OCI-LY7 (cell line): Measurements from ENCODE around the gene DPYD.

Experiments
- EZH2phosphoT487 ChIP-seq: fragments of 200-600 bp; sonication (generic); IDR thresholded peaks from 2 replicates; pipeline ENCODE4 v1.6.1; 2018; ENCODE audit warnings: low read depth, borderline replicate concordance, mild to moderate bottlenecking, mixed run types, antibody characterized with exemption, low read length, moderate library complexity, mixed read lengths
- TF ChIP-seq, protein P1 (sequence below): fragments of 200-600 bp; sonication (generic); conservative IDR thresholded peaks from 2 replicates; pipeline ENCODE4 v1.5.1; 2014; ENCODE audit warnings: mild to moderate bottlenecking, antibody characterized with exemption, low read length, moderate library complexity, mixed read lengths

DNA sequence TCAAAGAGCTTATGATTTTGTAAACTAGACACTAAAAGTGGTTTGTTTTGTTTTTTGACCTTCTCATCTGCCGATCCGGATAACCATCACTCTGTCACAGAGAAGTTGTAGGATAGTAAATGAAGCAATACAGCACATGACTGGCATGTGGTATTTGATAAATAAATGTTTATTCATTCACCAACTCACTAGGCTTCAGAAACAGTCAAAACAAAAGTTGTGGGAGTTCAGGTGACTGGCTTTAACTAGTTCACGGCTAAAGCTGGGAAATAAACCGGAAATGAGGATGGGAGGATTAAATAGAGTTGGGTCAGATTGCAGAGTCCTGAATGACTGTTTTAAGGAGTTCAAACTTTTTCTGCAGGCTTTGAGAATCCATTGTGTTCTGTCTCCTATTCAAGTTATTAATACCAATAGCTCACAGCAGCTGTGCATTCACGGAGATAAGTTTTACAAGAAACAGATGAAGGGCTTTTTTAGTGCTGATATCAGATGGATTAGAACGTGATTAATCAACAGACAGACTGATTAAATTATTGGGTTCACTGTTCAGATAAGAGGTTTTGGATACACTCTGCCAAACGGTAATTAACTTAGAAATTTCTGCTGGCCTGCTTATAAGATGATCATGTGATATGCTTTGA is 463.3 kb downstream of the DPYD start:
- TF ChIP-seq, protein P1, sequence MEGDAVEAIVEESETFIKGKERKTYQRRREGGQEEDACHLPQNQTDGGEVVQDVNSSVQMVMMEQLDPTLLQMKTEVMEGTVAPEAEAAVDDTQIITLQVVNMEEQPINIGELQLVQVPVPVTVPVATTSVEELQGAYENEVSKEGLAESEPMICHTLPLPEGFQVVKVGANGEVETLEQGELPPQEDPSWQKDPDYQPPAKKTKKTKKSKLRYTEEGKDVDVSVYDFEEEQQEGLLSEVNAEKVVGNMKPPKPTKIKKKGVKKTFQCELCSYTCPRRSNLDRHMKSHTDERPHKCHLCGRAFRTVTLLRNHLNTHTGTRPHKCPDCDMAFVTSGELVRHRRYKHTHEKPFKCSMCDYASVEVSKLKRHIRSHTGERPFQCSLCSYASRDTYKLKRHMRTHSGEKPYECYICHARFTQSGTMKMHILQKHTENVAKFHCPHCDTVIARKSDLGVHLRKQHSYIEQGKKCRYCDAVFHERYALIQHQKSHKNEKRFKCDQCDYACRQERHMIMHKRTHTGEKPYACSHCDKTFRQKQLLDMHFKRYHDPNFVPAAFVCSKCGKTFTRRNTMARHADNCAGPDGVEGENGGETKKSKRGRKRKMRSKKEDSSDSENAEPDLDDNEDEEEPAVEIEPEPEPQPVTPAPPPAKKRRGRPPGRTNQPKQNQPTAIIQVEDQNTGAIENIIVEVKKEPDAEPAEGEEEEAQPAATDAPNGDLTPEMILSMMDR = no peak
- no peak for TF ChIP-seq EZH2phosphoT487
